CD14-positive monocyte (primary cell): ENCODE results near the gene USP20. TPM values are rescaled to one million over a fixed set of nuclear protein-coding genes. Genes with fewer than 3 reads are reported as not detected.

Experiments
- DNase-seq, 3 donors: peaks; one replicate each; pipeline ENCODE4 v3.0.0-alpha.2; 2011 to 2022
- H2AFZ ChIP-seq: 2 replicates; pipeline ENCODE4 v1.6.0; 2012; ENCODE audit warnings: mild to moderate bottlenecking, low read depth, low read length, inconsistent platforms; ENCODE audit not compliant: insufficient read depth, poor library complexity, severe bottlenecking
- H3K27ac ChIP-seq, 2 donors: 1 replicate in 1 of 2; 2 replicates in 1 of 2; pipeline ENCODE4 v1.5.1; 2012 to 2013; ENCODE audit warnings: low read length in 2 of 2, control low read depth in 1 of 2, inconsistent platforms in 1 of 2, low read depth in 1 of 2, mild to moderate bottlenecking in 1 of 2
- H3K27me3 ChIP-seq, 2 donors: one replicate each; pipeline versions ENCODE4 v1.6.0 to v1.6.1; 2011 to 2013; ENCODE audit warnings: low read length in 2 of 2; ENCODE audit not compliant: control insufficient read depth in 2 of 2, insufficient read depth in 2 of 2
- H3K36me3 ChIP-seq, 2 donors: replicated peaks in 1 of 2; 1 replicate in 1 of 2; 2 replicates in 1 of 2; pipeline versions ENCODE4 v1.5.1 to v1.6.1; 2012 to 2013; ENCODE audit warnings: low read length in 2 of 2, control low read depth in 1 of 2, inconsistent platforms in 1 of 2, mild to moderate bottlenecking in 1 of 2; ENCODE audit not compliant: insufficient read depth in 2 of 2, control insufficient read depth in 1 of 2
- H3K4me1 ChIP-seq, 2 donors: 1 replicate in 1 of 2; 2 replicates in 1 of 2; pipeline versions ENCODE4 v1.5.1 to v1.6.1; 2012 to 2013; ENCODE audit warnings: low read length in 2 of 2, control low read depth in 1 of 2, inconsistent platforms in 1 of 2, mild to moderate bottlenecking in 1 of 2, moderate library complexity in 1 of 2; ENCODE audit not compliant: insufficient read depth in 2 of 2, control insufficient read depth in 1 of 2
- H3K4me2 ChIP-seq: replicated peaks from 2 replicates; pipeline ENCODE3; 2012; ENCODE audit warnings: low read length, moderate library complexity, mild to moderate bottlenecking; ENCODE audit not compliant: poor library complexity, severe bottlenecking; ENCODE audit errors: extremely low read depth
- H3K4me3 ChIP-seq, 3 experiments: fragments of 200-600 bp in 1 of 3; sonication (generic) in 1 of 3; replicated peaks in 1 of 3; 1 replicate in 2 of 3; 2 replicates in 1 of 3; pipeline ENCODE4 v1.5.1; 2011 to 2013; ENCODE audit warnings: low read length in 3 of 3, mild to moderate bottlenecking in 3 of 3, control low read depth in 2 of 3, low read depth in 2 of 3, inconsistent platforms in 1 of 3, moderate library complexity in 1 of 3
- H3K79me2 ChIP-seq: 2 replicates; pipeline ENCODE4 v1.6.0; 2012; ENCODE audit warnings: mild to moderate bottlenecking, control low read depth, inconsistent platforms, low read length, moderate library complexity; ENCODE audit not compliant: insufficient read depth
- H3K9ac ChIP-seq: 2 replicates; pipeline ENCODE4 v1.6.0; 2017; ENCODE audit warnings: low read length, mild to moderate bottlenecking; ENCODE audit not compliant: insufficient read depth, poor library complexity, severe bottlenecking
- H3K9me3 ChIP-seq, 2 donors: replicated peaks in 1 of 2; 1 replicate in 1 of 2; 2 replicates in 1 of 2; pipeline versions ENCODE4 v1.5.1 to v1.6.1; 2012 to 2013; ENCODE audit warnings: low read length in 2 of 2, control low read depth in 1 of 2; ENCODE audit not compliant: control insufficient read depth in 1 of 2, insufficient read depth in 1 of 2
- H4K20me1 ChIP-seq: 2 replicates; pipeline ENCODE4 v1.6.0; 2012; ENCODE audit warnings: mild to moderate bottlenecking, low read length, control low read depth, moderate library complexity; ENCODE audit not compliant: insufficient read depth
- H3K27ac Mint-ChIP-seq, 7 donors: one replicate each; pipeline ENCODE4 v1.8.0; 2020; ENCODE audit warnings: mild to moderate bottlenecking in 7 of 7, mixed read lengths in 7 of 7, moderate library complexity in 6 of 7, inconsistent platforms in 2 of 7
- H3K27me3 Mint-ChIP-seq, 3 donors: one replicate each; pipeline ENCODE4 v1.8.0; 2021 to 2022; ENCODE audit warnings: low read depth in 3 of 3, mild to moderate bottlenecking in 3 of 3, mixed read lengths in 3 of 3, moderate library complexity in 3 of 3, inconsistent platforms in 1 of 3
- H3K36me3 Mint-ChIP-seq, 2 donors: one replicate each; pipeline ENCODE4 v1.8.0; 2020; ENCODE audit warnings: mixed read lengths in 2 of 2, inconsistent platforms in 1 of 2, mild to moderate bottlenecking in 1 of 2
- H3K4me1 Mint-ChIP-seq: one replicate; pipeline ENCODE4 v1.8.0; 2020; ENCODE audit warnings: mild to moderate bottlenecking, mixed read lengths
- H3K4me3 Mint-ChIP-seq, 2 donors: one replicate each; pipeline ENCODE4 v1.8.0; 2020; ENCODE audit warnings: mild to moderate bottlenecking in 2 of 2, mixed read lengths in 2 of 2, moderate library complexity in 1 of 2
- H3K9me3 Mint-ChIP-seq, 7 donors: one replicate each; pipeline ENCODE4 v1.8.0; 2020 to 2022; ENCODE audit warnings: mixed read lengths in 7 of 7, mild to moderate bottlenecking in 6 of 7, moderate library complexity in 6 of 7, inconsistent platforms in 2 of 7
- CTCF ChIP-seq: fragments of 200-600 bp; IDR thresholded peaks from one replicate; pipeline ENCODE4 v1.8.0; 2022; ENCODE audit warnings: antibody characterized with exemption, mild to moderate bottlenecking
- WGBS: methylation state at CpG from one replicate; pipeline ENCODE4 v1.1.5; 2013; ENCODE audit warnings: missing lambda C conversion rate; ENCODE audit not compliant: insufficient coverage; 5-methylcytosine and 5-hydroxymethylcytosine counted together
- intact Hi-C, 2 donors: fragments of 100-400 bp; cut with micrococcal nuclease; formaldehyde crosslinking; loops; one replicate each; pipeline versions ENCODE4 v1.15.0 to v1.15.1; 2023
- polyA plus RNA-seq, 3 donors: library from polyadenylated mRNA; depleted of rRNA in 1 of 3; unstranded in 2 of 3; stranded (reverse) in 1 of 3; fragments of 300-500 nt in 2 of 3; fragments of >200 nt in 1 of 3; fragmentation: Illumina TruSeq in 2 of 3; gene quantifications; 1 replicate in 2 of 3; 2 replicates in 1 of 3; pipeline ENCODE4 v1.2.3, GENCODE V29; 2012 to 2021

The USP20 gene
- polyA plus RNA-seq, 3 donors: 2.7 to 30.0 (median 5.2) TPM

- WGBS: 67% methylated on average over 1 of the region's 6 CpGs
- Histone ChIP-seq H3K27me3 (no peaks in the 10 kb centered on the region), H3K9me3 (no peaks in the 10 kb centered on the region), H3K79me2 (peaks cover 7% of the 10 kb centered on the region), H3K4me2 (no peak overlapping the region), H3K9ac (no peak overlapping the region), H2AFZ (no peak overlapping the region), H4K20me1 (peaks cover 5% of the 10 kb centered on the region), H3K27ac (no peak overlapping the region), H3K4me1 (peaks cover 4 to 6% of the 10 kb centered on the region in 2 donors), H3K36me3 (no peaks in the 10 kb centered on the region), H3K4me3 (no peak overlapping the region)
- TF ChIP-seq CTCF: no peak
- no peak for DNase-seq
- Mint-ChIP-seq H3K4me1 (peaks cover 5% of the 10 kb centered on the region), H3K9me3 (no peaks in the 10 kb centered on the region), H3K27ac (no peak overlapping the region), H3K4me3 (no peak overlapping the region), H3K36me3 (no peaks in the 10 kb centered on the region), H3K27me3 (peaks cover 9 to 11% (median 11%) of the 10 kb centered on the region in 3 donors)
- intact Hi-C loops: no loop called here
Measured at GRCh38 chr9:129798973-129799372, 36.3 kb upstream of the USP20 start.

GRCh38 chr9:129801504-129801903, 33.8 kb upstream of the USP20 start:
- Histone ChIP-seq H2AFZ (peak overlapping the region; percentile 42), H3K79me2 (peaks cover 14% of the 10 kb centered on the region), H3K27ac (no peak overlapping the region), H3K9ac (no peak overlapping the region), H3K27me3 (no peaks in the 10 kb centered on the region), H3K4me2 (no peak overlapping the region), H3K4me3 (no peak overlapping the region), H3K9me3 (no peaks in the 10 kb centered on the region), H3K36me3 (no peaks in the 10 kb centered on the region), H3K4me1 (peaks cover 26 to 28% of the 10 kb centered on the region in 2 donors), H4K20me1 (peaks cover 12% of the 10 kb centered on the region)
- Mint-ChIP-seq H3K9me3 (no peaks in the 10 kb centered on the region), H3K4me1 (peaks cover 25% of the 10 kb centered on the region), H3K36me3 (peaks cover 0 to 10% of the 10 kb centered on the region in 2 donors), H3K27ac (peak overlapping the region in 1 of 7 donors; percentile 0), H3K4me3 (no peak overlapping the region), H3K27me3 (no peaks in the 10 kb centered on the region)
- intact Hi-C loops: loop anchor here in 1 of 2 donors (5.0 kb wide), 1 partner anchor 36 kb away; the partner anchor contains the start of genes C9orf78 and USP20
- 90% methylated on average over 11 of the region's 17 CpGs for WGBS
- DNase-seq: no peak
- no peak for TF ChIP-seq CTCF
